Embryonic facial prominence (tissue), 1 donor: Measurements from ENCODE around the gene IGF2R.
"Not testable (repeated sequence)": the region's sequence is repeated elsewhere in the genome, so short reads cannot be mapped to it uniquely, and the experiment has no call there.

Experiments used
- DNase-seq: peaks from one replicate; pipeline ENCODE4 v3.0.0-alpha.2; 2016; ENCODE audit errors: extremely low spot score

The IGF2R gene

GRCh38 chr6:160077526-160077925 lies 108.6 kb downstream of the IGF2R start:
- DNase-seq, result no peak

DNA sequence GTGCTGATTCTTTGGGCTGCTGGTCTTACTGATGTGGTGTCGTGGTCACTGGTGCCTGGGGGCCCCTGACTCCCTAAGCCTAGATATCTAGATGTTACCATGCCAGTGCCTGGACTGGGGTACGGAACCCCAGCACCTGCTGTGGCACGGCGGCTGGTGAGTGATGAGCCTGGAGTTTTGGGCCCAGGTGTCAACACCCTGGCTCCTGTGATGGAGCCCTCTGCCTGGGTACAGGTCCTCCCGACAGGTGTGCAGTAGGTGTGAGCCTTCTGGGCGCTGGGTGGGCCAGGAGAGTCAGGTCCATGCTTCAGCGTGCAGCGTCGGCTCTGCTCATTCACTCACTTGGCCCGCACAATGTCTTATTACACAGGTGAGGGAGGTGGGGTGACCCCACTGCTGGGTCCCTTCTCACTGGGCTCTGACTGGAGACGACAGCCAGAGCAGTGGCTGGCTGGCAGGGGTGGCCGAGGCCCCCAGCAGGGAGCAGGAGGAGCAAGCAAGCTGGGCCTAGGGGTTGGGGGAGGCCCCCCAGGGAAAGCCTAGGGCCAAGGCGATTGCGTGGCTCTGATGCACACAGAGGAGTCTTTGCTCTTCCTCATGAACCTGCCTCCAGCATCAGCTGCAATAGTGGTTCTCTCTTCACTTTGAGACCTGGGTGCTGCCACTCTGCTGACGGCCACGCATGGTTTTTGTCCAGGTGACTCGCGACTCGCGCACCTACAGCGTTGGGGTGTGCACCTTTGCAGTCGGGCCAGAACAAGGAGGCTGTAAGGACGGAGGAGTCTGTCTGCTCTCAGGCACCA lies 110.2 kb downstream of the IGF2R start:
- no peak for DNase-seq

DNA sequence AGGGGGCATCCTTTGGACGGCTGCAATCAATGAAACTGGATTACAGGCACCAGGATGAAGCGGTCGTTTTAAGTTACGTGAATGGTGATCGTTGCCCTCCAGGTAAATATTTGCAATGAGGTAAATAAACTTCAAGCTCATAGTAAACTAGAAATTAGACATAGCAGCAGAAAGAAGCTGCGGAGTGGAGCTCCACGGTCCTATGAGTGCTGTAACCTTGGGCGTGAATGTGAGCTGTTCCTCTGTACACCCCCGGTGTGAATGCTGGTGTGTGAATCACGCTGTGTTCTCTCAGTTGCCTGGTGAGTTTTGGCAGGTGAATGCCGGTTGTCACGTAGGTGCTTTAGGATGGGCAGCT lies 110.8 kb downstream of the IGF2R start:
- no peak for DNase-seq

DNA sequence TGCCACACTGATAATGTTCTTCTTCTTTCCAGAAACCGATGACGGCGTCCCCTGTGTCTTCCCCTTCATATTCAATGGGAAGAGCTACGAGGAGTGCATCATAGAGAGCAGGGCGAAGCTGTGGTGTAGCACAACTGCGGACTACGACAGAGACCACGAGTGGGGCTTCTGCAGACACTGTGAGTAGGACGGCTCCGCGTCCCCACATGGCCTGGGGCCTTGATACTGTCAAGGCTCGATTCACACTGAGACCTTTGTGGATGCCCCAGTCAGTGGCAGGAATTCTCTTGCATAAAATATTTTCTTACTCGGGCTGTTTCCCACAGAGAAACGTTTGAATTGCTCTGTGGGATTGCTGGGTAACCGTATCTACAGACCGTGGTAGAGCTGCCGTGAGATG lies 111.2 kb downstream of the IGF2R start:
- no peak for DNase-seq

DNA sequence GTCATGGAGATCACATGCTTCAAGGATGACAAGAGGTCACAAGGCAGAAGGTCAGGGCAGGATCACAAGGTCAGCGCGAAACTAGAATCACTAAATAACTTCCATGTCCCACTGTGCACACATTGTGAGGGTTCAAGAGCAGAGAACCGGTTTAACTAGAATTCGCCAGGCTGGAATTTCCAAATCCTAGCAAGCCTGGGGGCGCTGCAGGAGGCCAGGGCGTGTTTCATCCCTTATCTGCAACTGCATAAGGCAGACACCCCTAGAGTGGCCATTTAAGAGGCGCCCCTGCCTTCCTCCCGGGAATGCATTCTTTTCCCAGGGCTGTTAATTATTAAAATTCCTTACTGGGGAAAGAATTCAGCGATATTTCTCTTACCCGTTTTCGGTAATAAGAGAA lies 112.5 kb downstream of the IGF2R start:
- no peak for DNase-seq

- DNase-seq, result no peak
Observed at GRCh38 chr6:160082627-160083026, 113.7 kb downstream of the IGF2R start.

GRCh38 chr6:160084198-160084776 lies 115.4 kb downstream of the IGF2R start:
- no peak for DNase-seq

DNA sequence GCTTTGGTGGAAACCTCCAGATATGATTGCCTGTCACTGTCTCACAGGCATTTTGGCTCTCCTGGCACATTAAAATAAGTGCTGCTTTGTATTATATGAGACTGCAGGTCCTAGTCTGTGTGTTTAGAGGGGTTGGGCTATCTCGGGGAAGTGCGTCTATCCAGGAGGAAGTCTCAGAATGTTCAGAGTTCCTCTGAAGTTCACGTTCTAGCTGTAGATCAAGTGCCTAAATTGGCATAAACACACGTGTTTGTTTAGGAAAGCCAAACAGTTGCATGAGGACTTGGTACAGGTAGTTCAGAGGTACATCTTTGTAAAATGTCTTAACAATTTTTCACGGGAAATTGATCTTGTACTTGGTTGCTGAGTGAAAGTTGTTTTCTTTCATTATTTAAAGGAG lies 116.3 kb downstream of the IGF2R start:
- no peak for DNase-seq

GRCh38 chr6:160085713-160086505 lies 117.0 kb downstream of the IGF2R start:
- no peak for DNase-seq

- no peak for DNase-seq
Observed at GRCh38 chr6:160086754-160087153, 117.9 kb downstream of the IGF2R start.

- DNase-seq, result peak; percentile 55
Observed at GRCh38 chr6:160088069-160088783, 119.3 kb downstream of the IGF2R start.

DNA sequence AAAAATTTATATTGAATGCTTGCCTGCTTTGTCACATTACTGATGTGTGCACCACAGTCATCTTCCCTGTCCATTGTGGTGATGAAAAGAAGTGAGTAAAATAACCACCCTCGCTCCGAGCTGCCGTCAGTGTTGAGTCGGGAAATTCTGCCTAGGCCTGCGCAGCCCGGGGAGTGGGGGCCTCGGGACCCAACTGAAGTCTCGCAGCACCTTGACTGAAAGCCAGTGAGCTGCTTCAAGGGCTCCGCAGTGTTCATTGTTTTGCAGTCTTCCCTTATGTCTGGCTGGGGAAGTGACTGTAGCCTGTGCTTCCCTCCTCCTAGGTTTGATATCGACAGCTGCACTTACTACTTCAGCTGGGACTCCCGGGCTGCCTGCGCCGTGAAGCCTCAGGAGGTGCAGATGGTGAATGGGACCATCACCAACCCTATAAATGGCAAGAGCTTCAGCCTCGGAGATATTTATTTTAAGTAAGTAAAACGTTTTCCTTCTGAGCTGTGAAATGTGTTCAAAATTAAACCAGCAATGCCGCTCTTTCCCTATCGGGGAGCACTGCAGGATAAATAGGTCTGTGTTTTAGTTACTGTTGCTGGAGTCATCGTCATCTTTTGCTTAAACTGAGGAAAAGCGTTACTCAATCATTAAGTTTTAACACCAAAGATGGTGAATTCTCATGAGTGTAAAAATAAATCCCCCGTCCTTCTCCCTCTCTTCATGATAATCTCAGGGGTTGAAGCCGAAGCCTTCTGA lies 120.1 kb downstream of the IGF2R start:
- no peak for DNase-seq

GRCh38 chr6:160089534-160089897 lies 120.6 kb downstream of the IGF2R start:
- DNase-seq, result no peak

GRCh38 chr6:160090442-160091239 lies 121.8 kb downstream of the IGF2R start:
- not testable (repeated sequence) for DNase-seq

GRCh38 chr6:160092176-160092575 lies 123.3 kb downstream of the IGF2R start:
- not testable (repeated sequence) for DNase-seq

DNA sequence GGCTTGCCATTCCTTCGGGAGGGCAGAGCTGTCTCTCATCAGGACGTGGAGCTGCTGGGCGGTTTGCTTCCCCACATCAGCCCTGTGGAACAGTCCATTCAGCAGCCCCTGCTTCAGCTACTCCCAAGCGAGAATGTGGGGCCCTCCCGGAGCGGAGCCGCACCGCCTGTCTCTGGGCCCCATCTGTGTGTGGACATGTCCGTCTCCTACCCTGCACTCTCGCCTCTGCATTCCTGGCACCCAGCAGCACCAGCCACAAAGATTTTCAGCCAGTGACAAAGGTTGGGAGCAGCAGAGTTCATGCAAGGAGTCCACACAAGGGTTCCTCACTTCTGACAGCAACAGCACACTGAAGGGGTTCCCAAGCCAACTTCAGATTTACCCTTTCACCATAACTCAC lies 123.7 kb downstream of the IGF2R start:
- DNase-seq, result no peak

GRCh38 chr6:160093061-160093460 lies 124.2 kb downstream of the IGF2R start:
- no peak for DNase-seq

GRCh38 chr6:160093946-160094345 lies 125.1 kb downstream of the IGF2R start:
- DNase-seq, result no peak

DNA sequence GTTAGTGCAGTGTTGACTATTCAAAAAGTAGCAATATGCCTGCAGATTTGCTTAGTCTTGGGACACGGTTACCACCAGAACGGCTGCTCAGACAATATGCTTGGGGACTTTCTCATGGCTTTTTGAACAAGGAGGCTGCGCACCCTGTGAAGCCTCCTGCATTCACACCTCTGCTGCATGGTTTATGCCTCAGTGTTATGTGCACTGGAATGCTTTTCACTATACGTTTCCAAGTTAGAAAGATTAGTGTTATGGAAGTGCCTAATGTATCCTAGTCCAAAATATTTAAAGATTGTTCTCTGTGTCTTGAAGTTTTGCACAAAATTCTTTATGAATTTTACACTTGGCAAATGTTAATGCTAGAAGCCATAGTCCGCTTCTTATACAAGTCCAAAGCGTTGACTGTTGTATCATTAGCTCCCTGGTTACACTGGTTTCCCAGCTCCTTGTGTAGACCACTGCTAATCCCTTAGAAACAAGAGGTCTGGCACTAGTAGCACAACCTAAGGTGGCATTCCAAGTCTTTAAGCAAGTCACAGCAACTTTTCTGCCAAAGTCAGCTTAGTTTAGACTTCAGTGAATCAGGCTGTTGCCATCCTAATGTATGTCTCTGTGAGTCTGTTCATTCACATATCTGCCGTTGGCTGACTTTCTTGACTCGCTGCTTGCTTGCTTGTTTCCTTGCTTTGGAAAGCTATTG lies 126.4 kb downstream of the IGF2R start:
- DNase-seq, result no peak
